ENCODE measurements around the gene PSMD14. TPM values are rescaled to one million over a fixed set of nuclear protein-coding genes. Genes with fewer than 3 reads are reported as not detected.

The PSMD14 gene
- total RNA-seq, 2 donors from 2014 or later, result 6.6 to 26.2 TPM

DNA sequence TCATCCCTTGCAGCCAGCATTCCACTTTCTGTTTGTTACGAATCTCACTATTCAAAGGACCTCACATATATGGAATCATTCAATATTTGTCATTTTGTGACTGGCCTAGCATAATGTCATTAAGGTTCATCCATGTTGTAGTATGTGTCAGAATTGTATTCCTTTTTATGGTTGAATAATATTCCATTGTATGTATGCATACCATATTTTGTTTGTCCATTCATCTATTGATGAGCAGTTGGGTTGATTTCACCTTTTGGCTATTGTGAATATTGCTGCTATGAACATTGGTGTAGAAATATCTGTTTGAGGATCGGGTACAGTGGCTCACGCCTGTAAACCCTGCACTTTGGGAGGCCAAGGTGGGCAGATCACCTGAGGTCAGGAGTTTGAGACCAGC, 35.0 kb downstream of the PSMD14 start:
- Histone ChIP-seq H3K27me3 (no peaks in the 10 kb centered on the region), H3K4me3 (no peak overlapping the region), H3K36me3 (replicated peaks in 1 of 2; ENCODE audit: insufficient read depth in 1 of 2, low read depth in 2 of 2) (peaks cover 0 to 1% of the 10 kb centered on the region in 2 donors), H3K9me3 (no peaks in the 10 kb centered on the region), H3K27ac (no peak overlapping the region), H3K4me1 (no peaks in the 10 kb centered on the region)
- no peak for TF ChIP-seq POLR2A (IDR thresholded peaks at IDR 0.05)
- TF ChIP-seq, protein P1, sequence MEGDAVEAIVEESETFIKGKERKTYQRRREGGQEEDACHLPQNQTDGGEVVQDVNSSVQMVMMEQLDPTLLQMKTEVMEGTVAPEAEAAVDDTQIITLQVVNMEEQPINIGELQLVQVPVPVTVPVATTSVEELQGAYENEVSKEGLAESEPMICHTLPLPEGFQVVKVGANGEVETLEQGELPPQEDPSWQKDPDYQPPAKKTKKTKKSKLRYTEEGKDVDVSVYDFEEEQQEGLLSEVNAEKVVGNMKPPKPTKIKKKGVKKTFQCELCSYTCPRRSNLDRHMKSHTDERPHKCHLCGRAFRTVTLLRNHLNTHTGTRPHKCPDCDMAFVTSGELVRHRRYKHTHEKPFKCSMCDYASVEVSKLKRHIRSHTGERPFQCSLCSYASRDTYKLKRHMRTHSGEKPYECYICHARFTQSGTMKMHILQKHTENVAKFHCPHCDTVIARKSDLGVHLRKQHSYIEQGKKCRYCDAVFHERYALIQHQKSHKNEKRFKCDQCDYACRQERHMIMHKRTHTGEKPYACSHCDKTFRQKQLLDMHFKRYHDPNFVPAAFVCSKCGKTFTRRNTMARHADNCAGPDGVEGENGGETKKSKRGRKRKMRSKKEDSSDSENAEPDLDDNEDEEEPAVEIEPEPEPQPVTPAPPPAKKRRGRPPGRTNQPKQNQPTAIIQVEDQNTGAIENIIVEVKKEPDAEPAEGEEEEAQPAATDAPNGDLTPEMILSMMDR (IDR thresholded peaks at IDR 0.05), result no peak
- no peak for DNase-seq
- ATAC-seq, result no peak
- 88 to 94% methylated on average over 3 of the region's 3 CpGs for WGBS, 2 donors
- intact Hi-C loops (cut with DNase I), result no loop called here

DNA sequence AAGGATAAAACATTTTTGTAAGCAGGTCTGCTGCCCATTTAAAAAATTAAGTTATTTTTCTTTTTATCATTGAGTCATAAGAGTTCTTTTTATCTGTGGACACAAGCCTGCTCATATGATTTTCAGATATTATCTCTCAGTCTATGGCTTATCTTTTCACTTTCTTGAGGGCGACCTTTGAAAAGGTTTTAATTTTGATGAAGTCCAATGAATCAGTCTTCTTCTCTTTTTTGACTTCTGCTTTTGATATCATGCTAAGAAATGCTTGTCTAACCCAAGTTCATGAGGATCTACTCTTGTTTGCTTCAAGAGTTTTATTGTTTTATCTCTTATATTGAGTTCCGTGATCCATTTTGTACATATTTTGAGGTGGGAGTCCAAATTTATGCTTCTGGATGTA, 36.5 kb downstream of the PSMD14 start:
- TF ChIP-seq, protein P1 (IDR thresholded peaks at IDR 0.05), result no peak
- TF ChIP-seq POLR2A (IDR thresholded peaks at IDR 0.05), result no peak
- Histone ChIP-seq H3K27ac (no peak overlapping the region), H3K4me1 (no peaks in the 10 kb centered on the region), H3K4me3 (no peak overlapping the region), H3K9me3 (no peaks in the 10 kb centered on the region), H3K27me3 (no peaks in the 10 kb centered on the region), H3K36me3 (replicated peaks in 1 of 2; ENCODE audit: insufficient read depth in 1 of 2, low read depth in 2 of 2) (peaks cover 0 to 1% of the 10 kb centered on the region in 2 donors)
- intact Hi-C loops (cut with DNase I), result no loop called here
- no peak for ATAC-seq
- DNase-seq, result no peak
- WGBS, 2 donors, result 91 to 94% methylated on average over 2 of the region's 2 CpGs

DNA sequence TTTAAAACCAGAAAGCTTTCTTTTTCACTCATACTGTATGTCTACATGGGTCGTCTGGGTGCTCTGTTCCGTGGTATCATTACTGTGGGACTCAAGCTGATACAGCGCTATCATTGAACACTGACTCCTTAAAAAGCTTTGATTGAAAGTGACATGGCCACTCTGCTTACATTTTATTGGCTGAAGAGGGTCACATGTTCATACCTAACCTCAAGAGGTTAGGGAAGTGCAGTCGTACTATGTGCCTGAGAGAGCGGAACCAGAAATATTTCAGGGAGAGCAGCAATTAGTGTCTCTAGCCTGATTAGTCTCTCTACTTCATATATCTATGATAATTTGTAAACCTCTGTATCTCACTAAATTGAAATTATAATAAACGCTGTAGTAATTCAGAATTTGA, 43.5 kb downstream of the PSMD14 start:
- intact Hi-C loops (cut with DNase I), result no loop called here
- no peaks in the 10 kb centered on the region for H3K9me3 ChIP-seq
- DNase-seq, result no peak
- H3K36me3 ChIP-seq (replicated peaks in 1 of 2; ENCODE audit: insufficient read depth in 1 of 2, low read depth in 2 of 2), result no peaks in the 10 kb centered on the region
- 91 to 96% methylated on average over 6 of the region's 6 CpGs for WGBS, 2 donors
- no peak overlapping the region for H3K4me3 ChIP-seq
- no peak for ATAC-seq
- H3K4me1 ChIP-seq, result no peaks in the 10 kb centered on the region
- no peaks in the 10 kb centered on the region for H3K27me3 ChIP-seq
- H3K27ac ChIP-seq, result no peak overlapping the region
- TF ChIP-seq, protein P1 (IDR thresholded peaks at IDR 0.05), result no peak
- no peak for TF ChIP-seq POLR2A (IDR thresholded peaks at IDR 0.05)

DNA sequence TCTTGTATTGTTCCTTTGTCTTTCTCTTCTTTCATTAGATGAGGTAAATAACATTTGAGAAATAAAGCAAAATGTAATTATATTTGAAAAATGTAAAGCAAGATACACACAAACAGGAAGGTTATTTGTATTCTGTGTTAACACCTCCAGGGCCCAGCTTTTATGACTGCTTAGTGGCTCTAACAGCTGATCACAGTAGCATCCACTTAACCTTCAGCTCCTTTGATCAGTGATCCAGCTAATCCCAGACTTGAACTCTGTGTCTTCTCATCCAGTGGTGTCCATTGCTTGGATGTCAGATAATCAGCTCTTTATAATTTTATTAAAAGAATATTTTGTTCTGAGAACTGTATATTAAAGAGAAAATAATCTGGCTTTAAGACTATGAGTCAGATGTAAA, 44.5 kb downstream of the PSMD14 start:
- no peak for ATAC-seq

DNA sequence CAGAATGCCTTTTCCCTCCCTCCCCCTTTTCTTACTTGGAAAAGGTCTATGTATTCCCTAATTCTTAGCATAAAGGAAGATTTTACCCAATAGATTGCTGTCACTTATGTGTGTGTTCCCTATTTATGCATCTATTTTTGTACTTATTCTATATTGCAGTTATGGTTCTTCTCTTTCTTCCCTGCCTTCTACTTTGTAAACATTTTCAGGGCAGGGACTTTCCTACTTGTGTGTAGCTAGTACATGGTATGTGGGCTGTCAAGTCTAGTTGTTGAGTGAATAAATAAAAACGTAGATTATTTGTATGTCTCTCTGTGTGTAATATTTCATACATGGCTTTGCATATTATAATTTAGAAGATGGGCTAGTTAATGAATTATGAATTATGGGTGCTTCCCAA, 45.3 kb downstream of the PSMD14 start:
- H3K27ac ChIP-seq, result no peak overlapping the region
- H3K27me3 ChIP-seq, result no peaks in the 10 kb centered on the region
- ATAC-seq, result no peak
- no peak for DNase-seq
- no peaks in the 10 kb centered on the region for H3K9me3 ChIP-seq
- no peak for TF ChIP-seq POLR2A (IDR thresholded peaks at IDR 0.05)
- TF ChIP-seq, protein P1 (IDR thresholded peaks at IDR 0.05), result no peak
- H3K4me3 ChIP-seq, result no peak overlapping the region
- intact Hi-C loops (cut with DNase I), result no loop called here
- WGBS, 2 donors, result 45 to 55% methylated on average over 1 of the region's 1 CpG
- no peaks in the 10 kb centered on the region for H3K4me1 ChIP-seq
- H3K36me3 ChIP-seq (replicated peaks in 1 of 2; ENCODE audit: insufficient read depth in 1 of 2, low read depth in 2 of 2), result no peaks in the 10 kb centered on the region

More for the DNA sequence above, 44.5 kb downstream of the PSMD14 start:
- Histone ChIP-seq H3K4me1 (no peaks in the 10 kb centered on the region), H3K27ac (no peak overlapping the region), H3K4me3 (no peak overlapping the region), H3K36me3 (replicated peaks in 1 of 2; ENCODE audit: insufficient read depth in 1 of 2, low read depth in 2 of 2) (no peaks in the 10 kb centered on the region), H3K27me3 (no peaks in the 10 kb centered on the region), H3K9me3 (no peaks in the 10 kb centered on the region)
- intact Hi-C loops (cut with DNase I), result no loop called here
- DNase-seq, result no peak
- TF ChIP-seq, protein P1 (IDR thresholded peaks at IDR 0.05), result no peak
- TF ChIP-seq POLR2A (IDR thresholded peaks at IDR 0.05), result no peak

Data from body of pancreas (tissue), 4 donors.